Naive thymus-derived CD4-positive, alpha-beta T cell (primary cell): ENCODE results near the gene PLCL1. TPM values are rescaled to one million over a fixed set of nuclear protein-coding genes. Genes with fewer than 3 reads are reported as not detected.

Source experiments
- ATAC-seq: fragments of 150-1000 bp; cut with Tn5 transposase; 2 replicates; pipeline ENCODE4 v1.10.0; 2021; ENCODE audit warnings: mild to moderate bottlenecking, moderate library complexity
- CTCF ChIA-PET: fragments of 350-600 bp; sonication (Branson Sonifier 250); formaldehyde crosslinking; loops from one replicate; lab custom pipeline; 2021; ENCODE audit warnings: antibody characterized with exemption; lab: Charles Lee
- POLR2A ChIA-PET: fragments of 350-600 bp; sonication (Branson Sonifier 250); formaldehyde crosslinking; loops from one replicate; lab custom pipeline; 2021; ENCODE audit warnings: antibody characterized with exemption, inconsistent platforms; lab: Charles Lee
- DNase-seq, 9 donors: peaks; one replicate each; pipeline versions ENCODE4 v3.0.0 to v3.0.0-alpha.2; 2020 to 2022; ENCODE audit warnings: mixed read lengths in 1 of 9
- H3K27ac ChIP-seq: one replicate; pipeline ENCODE4 v1.7.0; 2013; ENCODE audit warnings: mild to moderate bottlenecking, low read depth, low read length, moderate library complexity
- H3K27me3 ChIP-seq, 2 donors: one replicate each; pipeline ENCODE4 v1.7.0; 2013; ENCODE audit warnings: low read length in 2 of 2, mild to moderate bottlenecking in 2 of 2, moderate library complexity in 2 of 2; ENCODE audit not compliant: control insufficient read depth in 2 of 2, insufficient read depth in 2 of 2
- H3K36me3 ChIP-seq, 3 experiments: 1 replicate in 2 of 3; 2 replicates in 1 of 3; pipeline ENCODE4 v1.7.0; 2013; ENCODE audit warnings: low read length in 3 of 3, mild to moderate bottlenecking in 3 of 3, moderate library complexity in 1 of 3; ENCODE audit not compliant: insufficient read depth in 3 of 3, control insufficient read depth in 2 of 3
- H3K4me1 ChIP-seq, 2 donors: one replicate each; pipeline ENCODE4 v1.7.0; 2013; ENCODE audit warnings: low read length in 2 of 2, mild to moderate bottlenecking in 2 of 2, moderate library complexity in 1 of 2; ENCODE audit not compliant: control insufficient read depth in 2 of 2, insufficient read depth in 2 of 2
- H3K4me3 ChIP-seq: 2 replicates; pipeline ENCODE4 v1.7.0; 2013; ENCODE audit warnings: mild to moderate bottlenecking, low read length
- H3K9me3 ChIP-seq, 3 experiments: 1 replicate in 2 of 3; 2 replicates in 1 of 3; pipeline ENCODE4 v1.7.0; 2013; ENCODE audit warnings: low read length in 3 of 3; ENCODE audit not compliant: control insufficient read depth in 2 of 3
- H3K27ac Mint-ChIP-seq, 9 donors: one replicate each; pipeline ENCODE4 v1.8.0; 2020 to 2022; ENCODE audit warnings: mixed read lengths in 9 of 9, mild to moderate bottlenecking in 8 of 9, moderate library complexity in 5 of 9, inconsistent platforms in 2 of 9
- H3K27me3 Mint-ChIP-seq, 5 donors: one replicate each; pipeline ENCODE4 v1.8.0; 2021 to 2022; ENCODE audit warnings: mixed read lengths in 5 of 5, mild to moderate bottlenecking in 1 of 5
- H3K36me3 Mint-ChIP-seq, 5 donors: one replicate each; pipeline ENCODE4 v1.8.0; 2020 to 2022; ENCODE audit warnings: mixed read lengths in 5 of 5, mild to moderate bottlenecking in 3 of 5, inconsistent platforms in 1 of 5
- H3K4me1 Mint-ChIP-seq, 7 donors: one replicate each; pipeline ENCODE4 v1.8.0; 2020 to 2022; ENCODE audit warnings: mixed read lengths in 7 of 7, mild to moderate bottlenecking in 3 of 7, inconsistent platforms in 1 of 7
- H3K4me3 Mint-ChIP-seq, 10 donors: one replicate each; pipeline ENCODE4 v1.8.0; 2020 to 2022; ENCODE audit warnings: mild to moderate bottlenecking in 10 of 10, mixed read lengths in 10 of 10, moderate library complexity in 6 of 10, inconsistent platforms in 2 of 10
- H3K9me3 Mint-ChIP-seq, 11 donors: one replicate each; pipeline ENCODE4 v1.8.0; 2020 to 2022; ENCODE audit warnings: mixed read lengths in 11 of 11, mild to moderate bottlenecking in 4 of 11, inconsistent platforms in 1 of 11, moderate library complexity in 1 of 11
- intact Hi-C, 2 donors: fragments of 100-400 bp; cut with micrococcal nuclease; formaldehyde crosslinking; loops; one replicate each; pipeline ENCODE4 v1.15.1; 2023
- polyA plus RNA-seq, 2 donors: library from polyadenylated mRNA; unstranded; fragments of 300-500 nt; fragmentation: Illumina TruSeq; gene quantifications; one replicate each; pipeline ENCODE4 v1.2.3, GENCODE V29; 2021
- total RNA-seq, 6 experiments: library from RNA in 5 of 6; stranded (reverse) in 5 of 6; gene quantifications; 1 replicate in 5 of 6; 2 replicates in 1 of 6; pipeline ENCODE4 v1.2.3 and lab custom pipeline; 2021 to 2026

The PLCL1 gene
- total and polyA plus RNA-seq, 7 experiments from 2014 or later: 1.8 to 33.7 (median 22.7) TPM

DNA sequence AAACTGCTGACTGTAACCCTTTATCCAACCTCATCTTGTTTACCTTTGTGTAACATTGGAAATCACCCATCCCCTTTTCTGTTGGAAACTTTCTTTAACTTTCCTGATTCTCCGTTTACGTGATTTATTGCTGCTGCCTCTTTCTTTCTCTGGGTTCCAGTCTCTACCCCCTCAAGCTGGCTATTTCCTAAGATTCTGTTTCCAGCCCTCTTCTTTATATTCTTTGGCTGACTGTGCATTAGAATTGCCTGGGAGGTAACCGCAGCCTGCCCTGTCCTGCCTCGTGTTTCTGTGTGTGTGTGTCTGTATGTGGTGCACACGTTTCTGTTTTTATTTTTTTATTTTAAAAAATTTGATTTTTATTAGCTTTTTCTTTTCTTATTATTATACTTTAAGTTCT, 229.2 kb downstream of the PLCL1 start:
- ATAC-seq (no peak), DNase-seq (no peak)
- ChIA-PET CTCF (no interaction called here), POLR2A (interaction anchor here (0.8 kb wide), 1 partner anchor 163 kb away, joined by 3 read pairs; no protein-coding TSS in a partner anchor)
- intact Hi-C loops: no loop called here
- Histone ChIP-seq H3K4me1 (peaks cover 0 to 17% of the 10 kb centered on the region in 2 donors), H3K27me3 (no peaks in the 10 kb centered on the region), H3K27ac (no peak overlapping the region), H3K4me3 (no peak overlapping the region), H3K9me3 (no peaks in the 10 kb centered on the region), H3K36me3 (no peaks in the 10 kb centered on the region)
- Mint-ChIP-seq H3K9me3 (peaks cover 0 to 11% (median 0%) of the 10 kb centered on the region in 11 donors), H3K4me1 (peaks cover 1 to 81% (median 66%) of the 10 kb centered on the region in 7 donors), H3K36me3 (peaks cover 0 to 12% (median 4%) of the 10 kb centered on the region in 5 donors), H3K27ac (peak overlapping the region in 1 of 9 donors; percentile 59), H3K4me3 (no peak overlapping the region), H3K27me3 (no peaks in the 10 kb centered on the region)

GRCh38 chr2:198036029-198036879, 231.9 kb downstream of the PLCL1 start:
- ATAC-seq: no peak

DNA sequence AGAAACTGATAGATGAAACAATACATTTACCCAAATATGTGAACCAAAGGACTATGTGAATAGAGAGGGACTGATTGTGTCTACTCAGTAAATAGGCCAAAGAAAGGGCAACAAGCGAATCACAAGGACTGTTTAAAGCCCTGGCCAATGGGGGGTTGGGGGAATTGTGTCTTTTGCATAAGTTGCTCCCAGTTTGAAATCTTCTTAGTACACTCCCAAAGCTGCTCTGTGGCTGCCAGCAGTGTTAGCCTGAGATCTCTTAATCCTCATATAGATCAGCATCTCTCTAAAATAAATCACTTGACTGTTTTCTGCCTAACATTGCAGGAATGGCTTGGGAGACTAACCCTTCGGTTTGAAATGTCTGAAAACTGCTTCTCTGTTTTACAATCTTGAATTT, 236.4 kb downstream of the PLCL1 start:
- CTCF ChIA-PET: interaction anchor here (0.6 kb wide), 2 partner anchors 34 to 265 kb away, joined by 3 to 4 read pairs; no protein-coding TSS in a partner anchor
- peak overlapping the region in 2 of 9 donors; percentile 6 for H3K27ac Mint-ChIP-seq
- intact Hi-C loops: loop anchor here in 1 of 2 donors (2.0 kb wide), 1 partner anchor 14 kb away; no protein-coding TSS in a partner anchor

More at GRCh38 chr2:198036029-198036879, 231.9 kb downstream of the PLCL1 start:
- ChIA-PET POLR2A (no interaction called here), CTCF (interaction anchor here (0.9 to 1.1 kb wide), 2 partner anchors 12 to 196 kb away, joined by 3 to 4 read pairs; no protein-coding TSS in a partner anchor)
- intact Hi-C loops: no loop called here
- Mint-ChIP-seq H3K4me3 (no peak overlapping the region), H3K27ac (no peak overlapping the region), H3K36me3 (peaks cover 0 to 18% (median 6%) of the 10 kb centered on the region in 5 donors), H3K4me1 (peaks cover 0 to 55% (median 42%) of the 10 kb centered on the region in 7 donors), H3K9me3 (peaks cover 0 to 11% (median 0%) of the 10 kb centered on the region in 11 donors), H3K27me3 (no peaks in the 10 kb centered on the region)
- Histone ChIP-seq H3K4me3 (no peak overlapping the region), H3K9me3 (no peaks in the 10 kb centered on the region), H3K4me1 (peaks cover 0 to 10% of the 10 kb centered on the region in 2 donors), H3K36me3 (no peaks in the 10 kb centered on the region), H3K27ac (no peak overlapping the region), H3K27me3 (no peaks in the 10 kb centered on the region)
- DNase-seq: no peak

DNA sequence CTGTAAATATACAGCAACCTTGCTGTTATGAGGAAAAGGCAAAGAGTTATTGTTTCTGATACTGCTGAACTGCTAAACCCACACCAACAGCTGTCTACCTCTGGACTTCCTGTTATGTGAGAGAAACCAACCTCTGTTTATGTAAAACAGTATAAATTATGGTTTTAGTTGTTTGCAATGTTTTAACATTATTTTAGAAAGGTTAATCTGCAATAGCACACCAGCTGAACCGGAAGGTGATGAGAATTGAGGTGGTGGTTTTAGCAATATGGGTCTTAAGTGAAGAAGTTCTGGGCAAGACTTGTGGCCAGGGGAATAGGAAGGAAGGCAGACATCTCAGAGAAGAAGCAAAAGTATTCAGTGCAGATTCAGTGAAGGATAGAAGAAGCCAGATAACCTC, 237.8 kb downstream of the PLCL1 start:
- H3K4me3 ChIP-seq: no peak overlapping the region
- intact Hi-C loops: loop anchor here in 1 of 2 donors (2.0 kb wide), 1 partner anchor 37 kb away; no protein-coding TSS in a partner anchor
- ChIA-PET CTCF (interaction anchor here (0.6 kb wide), 1 partner anchor 105 kb away, joined by 3 read pairs; no protein-coding TSS in a partner anchor), POLR2A (interaction anchor here (1.3 kb wide), 1 partner anchor 150 kb away, joined by 3 read pairs; no protein-coding TSS in a partner anchor)
- Mint-ChIP-seq H3K9me3 (peaks cover 0 to 4% (median 0%) of the 10 kb centered on the region in 11 donors), H3K36me3 (peaks cover 0 to 14% (median 6%) of the 10 kb centered on the region in 5 donors), H3K4me3 (no peak overlapping the region), H3K27me3 (no peaks in the 10 kb centered on the region), H3K27ac (no peak overlapping the region), H3K4me1 (peaks cover 0 to 35% (median 20%) of the 10 kb centered on the region in 7 donors)
- H3K27ac ChIP-seq: no peak overlapping the region
- ATAC-seq: peak; percentile 70
- no peaks in the 10 kb centered on the region for H3K36me3 ChIP-seq
- H3K27me3 ChIP-seq: no peaks in the 10 kb centered on the region
- H3K9me3 ChIP-seq: no peaks in the 10 kb centered on the region
- DNase-seq: peak in 5 of 9 donors; percentile 2 to 41 (median 25)
- H3K4me1 ChIP-seq: peaks cover 0 to 26% of the 10 kb centered on the region in 2 donors

More for the DNA sequence above, 236.4 kb downstream of the PLCL1 start:
- no peaks in the 10 kb centered on the region for H3K9me3 ChIP-seq
- H3K4me1 ChIP-seq: peaks cover 0 to 26% of the 10 kb centered on the region in 2 donors
- Mint-ChIP-seq H3K4me1 (peaks cover 0 to 33% (median 22%) of the 10 kb centered on the region in 7 donors), H3K27me3 (no peaks in the 10 kb centered on the region), H3K36me3 (peaks cover 0 to 10% (median 3%) of the 10 kb centered on the region in 5 donors), H3K4me3 (no peak overlapping the region), H3K9me3 (peaks cover 0 to 4% (median 0%) of the 10 kb centered on the region in 11 donors)
- no peaks in the 10 kb centered on the region for H3K27me3 ChIP-seq
- no peak overlapping the region for H3K27ac ChIP-seq
- DNase-seq (no peak), ATAC-seq (no peak)
- POLR2A ChIA-PET: interaction anchor here (0.6 to 0.7 kb wide), 3 partner anchors 9 to 71 kb away, joined by 3 to 7 read pairs (median 6); no protein-coding TSS in a partner anchor
- H3K36me3 ChIP-seq: no peaks in the 10 kb centered on the region
- H3K4me3 ChIP-seq: no peak overlapping the region

DNA sequence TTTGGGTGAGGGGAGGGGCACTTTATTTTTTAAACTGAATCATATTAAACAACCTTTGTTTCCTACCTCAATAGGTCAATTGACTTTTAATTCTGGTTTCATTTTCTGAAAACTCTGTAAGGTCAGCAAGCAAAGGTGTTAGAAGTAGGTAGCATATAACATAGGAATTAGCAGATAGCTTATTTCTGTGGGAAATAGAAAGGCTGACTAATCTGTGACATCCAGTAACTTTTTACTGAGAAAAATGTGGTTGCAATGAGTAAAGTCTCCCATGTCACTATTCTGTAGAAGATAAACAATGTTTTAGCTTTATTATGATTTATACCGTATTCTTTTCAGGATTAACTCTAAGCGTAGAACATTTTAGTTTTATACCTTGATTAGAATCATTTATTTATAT, 240.4 kb downstream of the PLCL1 start:
- Mint-ChIP-seq H3K9me3 (peaks cover 0 to 4% (median 0%) of the 10 kb centered on the region in 11 donors), H3K4me1 (peaks cover 0 to 45% (median 24%) of the 10 kb centered on the region in 7 donors), H3K27ac (no peak overlapping the region), H3K27me3 (no peaks in the 10 kb centered on the region), H3K4me3 (no peak overlapping the region), H3K36me3 (peaks cover under 1 to 17% (median 6%) of the 10 kb centered on the region in 5 donors)
- ChIA-PET CTCF (no interaction called here), POLR2A (no interaction called here)
- Histone ChIP-seq H3K36me3 (no peaks in the 10 kb centered on the region), H3K4me1 (peaks cover 0 to 26% of the 10 kb centered on the region in 2 donors), H3K27me3 (no peaks in the 10 kb centered on the region), H3K4me3 (no peak overlapping the region), H3K9me3 (no peaks in the 10 kb centered on the region), H3K27ac (no peak overlapping the region)
- intact Hi-C loops: no loop called here
- no peak for ATAC-seq
- no peak for DNase-seq

DNA sequence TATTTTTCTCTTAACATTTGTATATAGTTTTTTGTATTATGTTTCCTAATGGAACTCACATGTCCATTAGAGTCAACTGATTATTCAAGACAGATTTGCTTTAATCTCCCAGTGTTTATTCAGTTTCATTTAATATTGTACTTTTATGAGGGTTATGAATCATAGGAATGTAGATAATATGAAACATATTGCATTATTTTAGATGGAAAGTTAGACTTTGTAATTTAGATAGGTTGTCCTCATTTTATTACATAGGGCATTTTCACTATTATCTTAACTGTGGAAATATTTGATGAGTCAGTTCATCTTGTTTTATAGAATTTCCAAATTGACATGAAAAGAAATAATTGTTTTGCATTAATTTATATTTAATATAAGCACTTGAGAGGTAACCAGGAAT, 240.8 kb downstream of the PLCL1 start:
- CTCF ChIA-PET: no interaction called here

More for the DNA sequence above, 240.8 kb downstream of the PLCL1 start:
- Mint-ChIP-seq H3K9me3 (peaks cover 0 to 4% (median 0%) of the 10 kb centered on the region in 11 donors), H3K27me3 (no peaks in the 10 kb centered on the region), H3K36me3 (peaks cover 0 to 13% (median 6%) of the 10 kb centered on the region in 5 donors), H3K4me1 (peaks cover 0 to 49% (median 25%) of the 10 kb centered on the region in 7 donors), H3K27ac (no peak overlapping the region), H3K4me3 (no peak overlapping the region)
- DNase-seq: no peak
- Histone ChIP-seq H3K36me3 (no peaks in the 10 kb centered on the region), H3K9me3 (no peaks in the 10 kb centered on the region), H3K4me1 (peaks cover 0 to 26% of the 10 kb centered on the region in 2 donors), H3K27ac (no peak overlapping the region), H3K27me3 (no peaks in the 10 kb centered on the region), H3K4me3 (no peak overlapping the region)
- ATAC-seq: no peak
- intact Hi-C loops: no loop called here
- POLR2A ChIA-PET: no interaction called here
